K562 (cell line): Measurements from ENCODE around the gene B3GALT6.

ENCODE experiments used
- CTCF ChIP-seq, 3 experiments: IDR thresholded peaks in 2 of 3; conservative IDR thresholded peaks in 1 of 3; 2 replicates each; pipeline ENCODE4 v1.5.1; 2011 to 2012; ENCODE audit warnings: low read length in 3 of 3, mild to moderate bottlenecking in 3 of 3, control low read depth in 2 of 3, improper control_type of control experiment in 1 of 3, inconsistent platforms in 1 of 3, low read depth in 1 of 3, mixed read lengths in 1 of 3, moderate library complexity in 1 of 3; ENCODE audit not compliant: insufficient read depth in 2 of 3
- EGR1 ChIP-seq: fragments of 450-650 bp; conservative IDR thresholded peaks from 2 replicates; pipeline ENCODE4 v1.6.1; 2017; ENCODE audit warnings: mild to moderate bottlenecking
- GATAD2B ChIP-seq: fragments of 450-650 bp; IDR thresholded peaks from 2 replicates; pipeline ENCODE4 v1.6.1; 2017; ENCODE audit warnings: mild to moderate bottlenecking, borderline replicate concordance
- JUNB ChIP-seq: fragments of 450-650 bp; formaldehyde crosslinking; conservative IDR thresholded peaks from 2 replicates; pipeline ENCODE4 v1.4.0; 2020; ENCODE audit warnings: mild to moderate bottlenecking
- MAFF ChIP-seq: IDR thresholded peaks from 2 replicates; pipeline ENCODE4 v1.6.1; 2012; ENCODE audit warnings: low read length, improper control_type of control experiment
- MTA3 ChIP-seq: fragments of 450-650 bp; formaldehyde crosslinking; IDR thresholded peaks from 2 replicates; pipeline ENCODE4 v1.6.1; 2017; ENCODE audit warnings: mild to moderate bottlenecking, borderline replicate concordance
- PKNOX1 ChIP-seq: fragments of 450-650 bp; IDR thresholded peaks from 2 replicates; pipeline ENCODE4 v1.6.1; 2016
- ZC3H4 ChIP-seq: sonication (generic); formaldehyde crosslinking; IDR thresholded peaks from 2 replicates; pipeline ENCODE4 v1.9.0; 2021; ENCODE audit warnings: missing genetic modification reagents, borderline replicate concordance
- ZFPM2 ChIP-seq: fragments of 250-450 bp; sonication (Bioruptor Pico); IDR thresholded peaks from 2 replicates; pipeline ENCODE4 v1.5.1; 2022; ENCODE audit warnings: mild to moderate bottlenecking

GRCh38 chr1:1223321-1223720, 8.7 kb upstream of the B3GALT6 start:
- TF ChIP-seq ZC3H4 (CRISPR knock-in tag) (no peak), CTCF (IDR thresholded peaks at IDR 0.05 in 2 of 3, conservative IDR thresholded peaks at IDR 0.05 in 1 of 3; ENCODE audit: insufficient read depth in 2 of 3, low read depth in 1 of 3, low read length in 3 of 3) (no peak), PKNOX1 (no peak), MTA3 (no peak), EGR1 (no peak), MAFF (no peak), ZFPM2 (CRISPR knock-in tag) (no peak), GATAD2B (no peak), JUNB (CRISPR knock-in tag) (no peak)
